HG02943 (cell line): ENCODE results near the gene CRELD2.

Source experiments
- ATAC-seq: cut with Tn5 transposase; IDR thresholded peaks from one replicate; pipeline ENCODE4 v1.9.1; 2021; ENCODE audit warnings: mild to moderate bottlenecking, low read depth, moderate library complexity; ENCODE audit not compliant: unreplicated experiment

The CRELD2 gene

GRCh38 chr22:49887064-49887451 lies 31.4 kb upstream of the CRELD2 start:
- no peak for ATAC-seq

GRCh38 chr22:49887702-49888101 lies 30.7 kb upstream of the CRELD2 start:
- no peak for ATAC-seq

GRCh38 chr22:49889071-49889470 lies 29.4 kb upstream of the CRELD2 start:
- ATAC-seq = no peak

- no peak for ATAC-seq
Observed at GRCh38 chr22:49892226-49892899, 26.1 kb upstream of the CRELD2 start.

GRCh38 chr22:49893025-49893424 lies 25.4 kb upstream of the CRELD2 start:
- ATAC-seq = no peak

GRCh38 chr22:49894322-49895054 lies 23.9 kb upstream of the CRELD2 start:
- no peak for ATAC-seq

GRCh38 chr22:49896201-49896600 lies 22.2 kb upstream of the CRELD2 start:
- no peak for ATAC-seq

- no peak for ATAC-seq
Observed at GRCh38 chr22:49897015-49897684, 21.3 kb upstream of the CRELD2 start.

- ATAC-seq = no peak
Observed at GRCh38 chr22:49899530-49899929, 18.9 kb upstream of the CRELD2 start.

- no peak for ATAC-seq
Observed at GRCh38 chr22:49900441-49901230, 17.8 kb upstream of the CRELD2 start.

- no peak for ATAC-seq
Observed at GRCh38 chr22:49901457-49901856, 17.0 kb upstream of the CRELD2 start.

GRCh38 chr22:49903322-49904039 lies 15.0 kb upstream of the CRELD2 start:
- ATAC-seq = no peak

- ATAC-seq = no peak
Observed at GRCh38 chr22:49904040-49904369, 14.4 kb upstream of the CRELD2 start.

GRCh38 chr22:49905465-49905864 lies 13.0 kb upstream of the CRELD2 start:
- no peak for ATAC-seq

- no peak for ATAC-seq
Observed at GRCh38 chr22:49906071-49906798, 12.2 kb upstream of the CRELD2 start.

- ATAC-seq = no peak
Observed at GRCh38 chr22:49906799-49907290, 11.6 kb upstream of the CRELD2 start.

GRCh38 chr22:49907807-49908206 lies 10.6 kb upstream of the CRELD2 start:
- no peak for ATAC-seq

GRCh38 chr22:49909476-49910205 lies 8.8 kb upstream of the CRELD2 start:
- no peak for ATAC-seq
